B cell (primary cell): Measurements from ENCODE around the gene NRDE2. TPM values are rescaled to one million over a fixed set of nuclear protein-coding genes. Genes with fewer than 3 reads are reported as not detected.

Experiments used
- ATAC-seq: fragments of 200-7000 bp; cut with Tn5 transposase; one replicate; pipeline ENCODE4 v1.10.0; 2021; ENCODE audit warnings: low read depth, mild to moderate bottlenecking, moderate number of reproducible peaks, moderate library complexity
- CTCF ChIA-PET: fragments of 350-600 bp; sonication (Branson Sonifier 250); formaldehyde crosslinking; loops from one replicate; lab custom pipeline; 2021; ENCODE audit warnings: antibody characterized with exemption, inconsistent platforms; lab: Charles Lee
- POLR2A ChIA-PET: fragments of 350-600 bp; sonication (Branson Sonifier 250); formaldehyde crosslinking; loops from one replicate; lab custom pipeline; 2021; ENCODE audit warnings: antibody characterized with exemption; lab: Charles Lee
- DNase-seq: peaks from one replicate; pipeline ENCODE4 v3.0.0; 2013
- H2AFZ ChIP-seq: 2 replicates; pipeline ENCODE4 v1.6.1; 2012; ENCODE audit warnings: mild to moderate bottlenecking, low read depth, low read length; ENCODE audit not compliant: insufficient read depth, poor library complexity, severe bottlenecking
- H3K27ac ChIP-seq, 2 donors: 1 replicate in 1 of 2; 2 replicates in 1 of 2; pipeline ENCODE4 v1.5.1; 2012 to 2013; ENCODE audit warnings: low read length in 2 of 2, mild to moderate bottlenecking in 2 of 2, moderate library complexity in 1 of 2
- H3K27me3 ChIP-seq, 4 experiments: fragments of 200-600 bp in 1 of 4; sonication (generic) in 1 of 4; replicated peaks in 1 of 4; 1 replicate in 2 of 4; 2 replicates in 2 of 4; pipeline versions ENCODE4 v1.6.1 to v1.7.0; 2013 to 2016; ENCODE audit warnings: low read length in 3 of 4, mild to moderate bottlenecking in 2 of 4, mixed read lengths in 1 of 4, moderate library complexity in 1 of 4; ENCODE audit not compliant: insufficient read depth in 4 of 4, control insufficient read depth in 3 of 4; ENCODE audit errors: control extremely low read depth in 1 of 4
- H3K36me3 ChIP-seq, 2 experiments: replicated peaks in 1 of 2; 1 replicate in 1 of 2; 2 replicates in 1 of 2; pipeline versions ENCODE4 v1.6.1 to v1.7.1; 2013; ENCODE audit warnings: low read length in 1 of 2; ENCODE audit not compliant: insufficient read depth in 2 of 2, control insufficient read depth in 1 of 2; ENCODE audit errors: control extremely low read depth in 1 of 2, extremely low read depth in 1 of 2
- H3K4me1 ChIP-seq, 2 donors: fragments of 200-600 bp in 1 of 2; sonication (generic) in 1 of 2; 1 replicate in 1 of 2; 2 replicates in 1 of 2; pipeline versions ENCODE4 v1.5.1 to v1.6.1; 2013 to 2017; ENCODE audit warnings: low read length in 2 of 2; ENCODE audit not compliant: control insufficient read depth in 2 of 2, insufficient read depth in 2 of 2
- H3K4me2 ChIP-seq: replicated peaks from 2 replicates; pipeline ENCODE3; 2012; ENCODE audit warnings: mild to moderate bottlenecking, low read depth, low read length; ENCODE audit not compliant: poor library complexity, severe bottlenecking
- H3K4me3 ChIP-seq, 5 experiments: fragments of 200-600 bp in 1 of 5; sonication (generic) in 1 of 5; 1 replicate in 3 of 5; 2 replicates in 2 of 5; pipeline versions ENCODE4 v1.5.1 to v1.7.0; 2011 to 2016; ENCODE audit warnings: low read length in 4 of 5, mild to moderate bottlenecking in 4 of 5, low read depth in 2 of 5, control low read depth in 1 of 5, moderate library complexity in 1 of 5; ENCODE audit not compliant: insufficient read depth in 1 of 5; ENCODE audit errors: control extremely low read depth in 1 of 5, extremely low read depth in 1 of 5
- H3K79me2 ChIP-seq: fragments of 200-600 bp; sonication (generic); one replicate; pipeline ENCODE4 v1.6.0; 2016; ENCODE audit warnings: low read length; ENCODE audit not compliant: control insufficient read depth, insufficient read depth
- H3K9ac ChIP-seq: fragments of 200-600 bp; sonication (generic); 2 replicates; pipeline ENCODE4 v1.6.1; 2017; ENCODE audit warnings: mild to moderate bottlenecking, low read length, moderate library complexity
- H3K9me3 ChIP-seq, 3 donors: one replicate each; pipeline versions ENCODE4 v1.6.1 to v1.7.1; 2013; ENCODE audit warnings: low read length in 2 of 3; ENCODE audit not compliant: control insufficient read depth in 2 of 3, insufficient read depth in 1 of 3; ENCODE audit errors: control extremely low read depth in 1 of 3
- H4K20me1 ChIP-seq: 2 replicates; pipeline ENCODE4 v1.6.0; 2012; ENCODE audit warnings: mild to moderate bottlenecking, low read length; ENCODE audit not compliant: insufficient read depth, control insufficient read depth, poor library complexity, severe bottlenecking
- H3K27ac Mint-ChIP-seq: one replicate; pipeline ENCODE4 v1.8.0; 2021; ENCODE audit warnings: mixed read lengths
- H3K27me3 Mint-ChIP-seq: one replicate; pipeline ENCODE4 v1.8.0; 2021; ENCODE audit warnings: mixed read lengths
- H3K4me1 Mint-ChIP-seq: one replicate; pipeline ENCODE4 v1.8.0; 2021; ENCODE audit warnings: mixed read lengths
- H3K4me3 Mint-ChIP-seq: one replicate; pipeline ENCODE4 v1.8.0; 2021; ENCODE audit warnings: mixed read lengths
- H3K9me3 Mint-ChIP-seq: one replicate; pipeline ENCODE4 v1.8.0; 2022; ENCODE audit warnings: mixed read lengths; ENCODE audit not compliant: insufficient read depth
- EZH2 ChIP-seq: IDR thresholded peaks from 2 replicates; pipeline ENCODE4 v1.6.1; 2012; ENCODE audit warnings: borderline replicate concordance, low read depth, mild to moderate bottlenecking, moderate library complexity, low read length; ENCODE audit not compliant: insufficient read depth, poor library complexity, severe bottlenecking
- WGBS: methylation state at CpG from one replicate; pipeline ENCODE4 v1.1.5; 2013; ENCODE audit warnings: missing lambda C conversion rate; ENCODE audit not compliant: insufficient coverage; 5-methylcytosine and 5-hydroxymethylcytosine counted together
- intact Hi-C: fragments of 100-400 bp; cut with micrococcal nuclease; formaldehyde crosslinking; loops from one replicate; pipeline ENCODE4 v1.10.0; 2022
- polyA plus RNA-seq: library from polyadenylated mRNA; depleted of rRNA; stranded (reverse); fragments of >200 nt; gene quantifications from 2 replicates; pipeline ENCODE4 v1.2.3, GENCODE V29; 2012
- total RNA-seq, 2 donors: library from RNA; stranded (reverse); fragments of 120-200 nt in 1 of 2; gene quantifications; 1 replicate in 1 of 2; 2 replicates in 1 of 2; pipeline versions ENCODE4 v1.2.3 to v1.2.4, GENCODE V29; 2013 to 2022
- TF ChIP-seq, protein P1 (sequence below): fragments of 200-600 bp; IDR thresholded peaks from one replicate; pipeline ENCODE4 v1.8.0; 2022; ENCODE audit warnings: antibody characterized with exemption, mild to moderate bottlenecking

The NRDE2 gene
- total and polyA plus RNA-seq, 2 donors (not counting 1 experiment from before 2014, with no cell fraction given), result 5.3 to 35.8 TPM

GRCh38 chr14:90354551-90355298 is 23.0 kb upstream of the NRDE2 start:
- Mint-ChIP-seq H3K4me1 (no peaks in the 10 kb centered on the region), H3K27me3 (peaks cover 21% of the 10 kb centered on the region), H3K27ac (no peak overlapping the region), H3K4me3 (no peak overlapping the region), H3K9me3 (no peaks in the 10 kb centered on the region)
- ATAC-seq (no peak), DNase-seq (no peak)
- Histone ChIP-seq H3K4me2 (no peak overlapping the region), H3K9ac (no peak overlapping the region), H3K4me3 (no peak overlapping the region), H3K79me2 (no peaks in the 10 kb centered on the region), H3K36me3 (no peaks in the 10 kb centered on the region), H3K27me3 (peaks cover 0 to 8% (median 0%) of the 10 kb centered on the region in 4 experiments), H3K27ac (no peak overlapping the region), H3K9me3 (no peaks in the 10 kb centered on the region), H3K4me1 (no peaks in the 10 kb centered on the region), H4K20me1 (no peaks in the 10 kb centered on the region), H2AFZ (no peak overlapping the region)
- intact Hi-C loops, result no loop called here
- TF ChIP-seq, protein P1, sequence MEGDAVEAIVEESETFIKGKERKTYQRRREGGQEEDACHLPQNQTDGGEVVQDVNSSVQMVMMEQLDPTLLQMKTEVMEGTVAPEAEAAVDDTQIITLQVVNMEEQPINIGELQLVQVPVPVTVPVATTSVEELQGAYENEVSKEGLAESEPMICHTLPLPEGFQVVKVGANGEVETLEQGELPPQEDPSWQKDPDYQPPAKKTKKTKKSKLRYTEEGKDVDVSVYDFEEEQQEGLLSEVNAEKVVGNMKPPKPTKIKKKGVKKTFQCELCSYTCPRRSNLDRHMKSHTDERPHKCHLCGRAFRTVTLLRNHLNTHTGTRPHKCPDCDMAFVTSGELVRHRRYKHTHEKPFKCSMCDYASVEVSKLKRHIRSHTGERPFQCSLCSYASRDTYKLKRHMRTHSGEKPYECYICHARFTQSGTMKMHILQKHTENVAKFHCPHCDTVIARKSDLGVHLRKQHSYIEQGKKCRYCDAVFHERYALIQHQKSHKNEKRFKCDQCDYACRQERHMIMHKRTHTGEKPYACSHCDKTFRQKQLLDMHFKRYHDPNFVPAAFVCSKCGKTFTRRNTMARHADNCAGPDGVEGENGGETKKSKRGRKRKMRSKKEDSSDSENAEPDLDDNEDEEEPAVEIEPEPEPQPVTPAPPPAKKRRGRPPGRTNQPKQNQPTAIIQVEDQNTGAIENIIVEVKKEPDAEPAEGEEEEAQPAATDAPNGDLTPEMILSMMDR, result no peak
- TF ChIP-seq EZH2, result no peak
- 91% methylated on average over 16 of the region's 16 CpGs for WGBS
- POLR2A ChIA-PET, result no interaction called here
- CTCF ChIA-PET, result interaction anchor here (0.5 kb wide), 1 partner anchor 15 kb away, joined by 3 read pairs; no protein-coding TSS in a partner anchor

- Mint-ChIP-seq H3K4me3 (no peak overlapping the region), H3K9me3 (no peaks in the 10 kb centered on the region), H3K4me1 (no peaks in the 10 kb centered on the region), H3K27me3 (no peaks in the 10 kb centered on the region), H3K27ac (no peak overlapping the region)
- Histone ChIP-seq H3K27ac (no peak overlapping the region), H3K9me3 (no peaks in the 10 kb centered on the region), H2AFZ (no peak overlapping the region), H3K4me2 (no peak overlapping the region), H3K27me3 (peaks cover 0 to 3% (median 1%) of the 10 kb centered on the region in 4 experiments), H3K79me2 (no peaks in the 10 kb centered on the region), H3K4me3 (no peak overlapping the region), H3K9ac (no peak overlapping the region), H4K20me1 (no peaks in the 10 kb centered on the region), H3K36me3 (no peaks in the 10 kb centered on the region), H3K4me1 (no peaks in the 10 kb centered on the region)
- ChIA-PET POLR2A (interaction anchor here (0.6 kb wide), 1 partner anchor 18 kb away, joined by 9 read pairs; the partner anchor contains the start of gene NRDE2), CTCF (no interaction called here)
- ATAC-seq (no peak), DNase-seq (no peak)
- intact Hi-C loops, result no loop called here
- TF ChIP-seq, protein P1, result no peak
- no peak for TF ChIP-seq EZH2
- 74% methylated on average over 4 of the region's 4 CpGs for WGBS
Measured at GRCh38 chr14:90349739-90350138, 18.0 kb upstream of the NRDE2 start.
